ENCODE measurements around the gene DCDC2.
"Not testable (repeated sequence)": the region's sequence is repeated elsewhere in the genome, so short reads cannot be mapped to it uniquely, and the experiment has no call there.

The DCDC2 gene

GRCh38 chr6:24207413-24207812, 150.4 kb downstream of the DCDC2 start:
- no peak for DNase-seq

GRCh38 chr6:24205020-24205492, 152.8 kb downstream of the DCDC2 start:
- DNase-seq, result no peak

- not testable (repeated sequence) for DNase-seq
Observed at GRCh38 chr6:24204113-24204512, 153.7 kb downstream of the DCDC2 start.

GRCh38 chr6:24197892-24198291, 160.0 kb downstream of the DCDC2 start:
- no peak for DNase-seq

- DNase-seq, result no peak
Observed at GRCh38 chr6:24195836-24196597, 161.8 kb downstream of the DCDC2 start.

- DNase-seq, result no peak
Observed at GRCh38 chr6:24194978-24195700, 162.7 kb downstream of the DCDC2 start.

GRCh38 chr6:24193364-24193763, 164.5 kb downstream of the DCDC2 start:
- DNase-seq, result no peak

GRCh38 chr6:24191346-24191745, 166.5 kb downstream of the DCDC2 start:
- DNase-seq, result no peak

- DNase-seq, result no peak
Observed at GRCh38 chr6:24188578-24189080, 169.2 kb downstream of the DCDC2 start.

- no peak for DNase-seq
Observed at GRCh38 chr6:24187965-24188577, 169.8 kb downstream of the DCDC2 start.

GRCh38 chr6:24186349-24186748, 171.5 kb downstream of the DCDC2 start:
- DNase-seq, result no peak

GRCh38 chr6:24183584-24183983, 174.3 kb downstream of the DCDC2 start:
- no peak for DNase-seq

- no peak for DNase-seq
Observed at GRCh38 chr6:24157886-24158285, 200.0 kb downstream of the DCDC2 start.

GRCh38 chr6:24154121-24154520, 203.7 kb downstream of the DCDC2 start:
- no peak for DNase-seq

GRCh38 chr6:24152014-24152413, 205.8 kb downstream of the DCDC2 start:
- DNase-seq, result no peak

- no peak for DNase-seq
Observed at GRCh38 chr6:24149836-24150235, 208.0 kb downstream of the DCDC2 start.

- DNase-seq, result no peak
Observed at GRCh38 chr6:24149296-24149695, 208.6 kb downstream of the DCDC2 start.

- DNase-seq, result no peak
Observed at GRCh38 chr6:24148684-24149083, 209.2 kb downstream of the DCDC2 start.

- DNase-seq, result no peak
Observed at GRCh38 chr6:24148154-24148570, 209.7 kb downstream of the DCDC2 start.

GRCh38 chr6:24147511-24148153, 210.2 kb downstream of the DCDC2 start:
- DNase-seq, result no peak

GRCh38 chr6:24146871-24147270, 211.0 kb downstream of the DCDC2 start:
- DNase-seq, result no peak

- no peak for DNase-seq
Observed at GRCh38 chr6:24145690-24146131, 212.1 kb downstream of the DCDC2 start.

GRCh38 chr6:24142733-24143132, 215.1 kb downstream of the DCDC2 start:
- not testable (repeated sequence) for DNase-seq
